ENCODE results near the gene TNNT1.
A peak's percentile ranks its signal among the peaks of the same experiment; 100 is the strongest.

The TNNT1 gene

DNA sequence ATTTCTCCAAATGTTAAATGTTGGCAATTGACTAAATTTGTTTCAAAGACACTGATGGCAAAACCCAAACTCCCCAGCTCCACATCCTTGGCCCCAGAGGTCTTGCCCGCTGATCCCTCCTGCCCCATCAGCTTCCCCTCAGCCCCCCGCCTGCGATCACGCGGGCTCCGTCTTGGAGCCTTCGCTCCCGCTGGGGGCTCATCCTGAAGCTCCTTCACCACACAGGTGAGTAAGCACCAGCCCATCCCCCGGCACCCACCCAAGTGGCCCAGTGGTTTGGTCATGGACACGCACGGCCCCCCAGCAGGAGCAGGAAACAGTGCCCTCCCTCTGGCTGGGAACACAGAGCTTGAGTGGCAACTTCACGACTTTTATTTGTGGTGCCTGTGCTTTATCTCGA, 58.4 kb downstream of the TNNT1 start:
- TF ChIP-seq, protein P1, sequence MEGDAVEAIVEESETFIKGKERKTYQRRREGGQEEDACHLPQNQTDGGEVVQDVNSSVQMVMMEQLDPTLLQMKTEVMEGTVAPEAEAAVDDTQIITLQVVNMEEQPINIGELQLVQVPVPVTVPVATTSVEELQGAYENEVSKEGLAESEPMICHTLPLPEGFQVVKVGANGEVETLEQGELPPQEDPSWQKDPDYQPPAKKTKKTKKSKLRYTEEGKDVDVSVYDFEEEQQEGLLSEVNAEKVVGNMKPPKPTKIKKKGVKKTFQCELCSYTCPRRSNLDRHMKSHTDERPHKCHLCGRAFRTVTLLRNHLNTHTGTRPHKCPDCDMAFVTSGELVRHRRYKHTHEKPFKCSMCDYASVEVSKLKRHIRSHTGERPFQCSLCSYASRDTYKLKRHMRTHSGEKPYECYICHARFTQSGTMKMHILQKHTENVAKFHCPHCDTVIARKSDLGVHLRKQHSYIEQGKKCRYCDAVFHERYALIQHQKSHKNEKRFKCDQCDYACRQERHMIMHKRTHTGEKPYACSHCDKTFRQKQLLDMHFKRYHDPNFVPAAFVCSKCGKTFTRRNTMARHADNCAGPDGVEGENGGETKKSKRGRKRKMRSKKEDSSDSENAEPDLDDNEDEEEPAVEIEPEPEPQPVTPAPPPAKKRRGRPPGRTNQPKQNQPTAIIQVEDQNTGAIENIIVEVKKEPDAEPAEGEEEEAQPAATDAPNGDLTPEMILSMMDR (IDR thresholded peaks at IDR 0.05; ENCODE audit: borderline replicate concordance, extremely low read depth, low read length, poor library complexity, severe bottlenecking): no peak
- TF ChIP-seq EZH2 (IDR thresholded peaks at IDR 0.05; ENCODE audit: borderline replicate concordance, low read depth, low read length, severe bottlenecking): no peak
- peaks cover 19% of the 10 kb centered on the region for H4K20me1 ChIP-seq (ENCODE audit: insufficient read depth, low read length)
- no peaks in the 10 kb centered on the region for H3K79me2 ChIP-seq (ENCODE audit: insufficient read depth, low read length)
- H3K27ac ChIP-seq (ENCODE audit: low read length): no peak overlapping the region
- no peaks in the 10 kb centered on the region for H3K4me1 ChIP-seq (ENCODE audit: insufficient read depth, low read length)
- H3K4me3 ChIP-seq (ENCODE audit: low read depth in 1 of 2, low read length in 2 of 2): no peak overlapping the region
- peaks cover 39% of the 10 kb centered on the region for H3K36me3 ChIP-seq (ENCODE audit: insufficient read depth, low read length)
- no peaks in the 10 kb centered on the region for H3K9me3 ChIP-seq (ENCODE audit: insufficient read depth, low read length, severe bottlenecking)
- ATAC-seq (ENCODE audit: insufficient read depth, low read depth) (no peak), DNase-seq (no peak)
- H3K4me2 ChIP-seq (ENCODE audit: insufficient read depth, low read length): no peak overlapping the region
- H3K9ac ChIP-seq (ENCODE audit: low read depth, low read length): no peak overlapping the region
- no peaks in the 10 kb centered on the region for H3K27me3 ChIP-seq (ENCODE audit: insufficient read depth, low read length, poor library complexity)
- H2AFZ ChIP-seq (ENCODE audit: low read depth, low read length): no peak overlapping the region

DNA sequence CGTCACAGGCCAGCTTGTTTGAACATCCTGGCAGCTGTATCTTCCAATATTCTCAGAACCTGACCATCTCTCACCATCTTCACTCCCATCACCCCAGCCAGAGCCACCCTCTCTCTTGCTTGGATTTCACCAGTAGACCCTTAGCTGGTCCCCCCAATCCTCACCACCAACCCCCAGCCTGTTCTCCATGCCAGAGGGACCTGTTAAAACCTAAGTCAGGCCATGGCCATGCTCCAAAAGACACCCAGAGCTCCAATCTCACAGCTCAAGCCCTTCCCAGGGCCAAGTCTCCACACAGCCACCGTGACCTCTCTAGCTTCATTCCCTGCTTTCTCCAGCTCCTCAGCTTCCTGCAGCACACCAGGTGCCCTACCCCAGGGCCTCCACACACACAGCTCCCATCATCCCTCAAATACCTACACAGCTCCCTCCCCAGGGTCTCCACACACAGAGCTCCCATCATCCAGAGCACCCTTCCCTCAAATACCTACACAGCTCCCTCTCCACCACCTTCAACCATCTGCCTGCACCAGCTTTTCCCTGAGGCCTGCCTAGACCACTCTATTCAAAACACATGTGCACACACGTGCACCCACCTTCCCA, 59.6 kb downstream of the TNNT1 start:
- DNase-seq (no peak), ATAC-seq (ENCODE audit: insufficient read depth, low read depth) (no peak)
- Histone ChIP-seq H3K79me2 (ENCODE audit: insufficient read depth, low read length) (no peaks in the 10 kb centered on the region), H3K9me3 (ENCODE audit: insufficient read depth, low read length, severe bottlenecking) (no peaks in the 10 kb centered on the region), H4K20me1 (ENCODE audit: insufficient read depth, low read length) (peaks cover 13% of the 10 kb centered on the region), H3K27ac (ENCODE audit: low read length) (no peak overlapping the region), H3K4me1 (ENCODE audit: insufficient read depth, low read length) (no peaks in the 10 kb centered on the region), H2AFZ (ENCODE audit: low read depth, low read length) (no peak overlapping the region), H3K36me3 (ENCODE audit: insufficient read depth, low read length) (peaks cover 27% of the 10 kb centered on the region), H3K4me3 (ENCODE audit: low read depth in 1 of 2, low read length in 2 of 2) (no peak overlapping the region), H3K4me2 (ENCODE audit: insufficient read depth, low read length) (no peak overlapping the region), H3K9ac (ENCODE audit: low read depth, low read length) (no peak overlapping the region), H3K27me3 (ENCODE audit: insufficient read depth, low read length, poor library complexity) (no peaks in the 10 kb centered on the region)
- no peak for TF ChIP-seq EZH2 (IDR thresholded peaks at IDR 0.05; ENCODE audit: borderline replicate concordance, low read depth, low read length, severe bottlenecking)
- TF ChIP-seq, protein P1 (IDR thresholded peaks at IDR 0.05; ENCODE audit: borderline replicate concordance, extremely low read depth, low read length, poor library complexity, severe bottlenecking): no peak

DNA sequence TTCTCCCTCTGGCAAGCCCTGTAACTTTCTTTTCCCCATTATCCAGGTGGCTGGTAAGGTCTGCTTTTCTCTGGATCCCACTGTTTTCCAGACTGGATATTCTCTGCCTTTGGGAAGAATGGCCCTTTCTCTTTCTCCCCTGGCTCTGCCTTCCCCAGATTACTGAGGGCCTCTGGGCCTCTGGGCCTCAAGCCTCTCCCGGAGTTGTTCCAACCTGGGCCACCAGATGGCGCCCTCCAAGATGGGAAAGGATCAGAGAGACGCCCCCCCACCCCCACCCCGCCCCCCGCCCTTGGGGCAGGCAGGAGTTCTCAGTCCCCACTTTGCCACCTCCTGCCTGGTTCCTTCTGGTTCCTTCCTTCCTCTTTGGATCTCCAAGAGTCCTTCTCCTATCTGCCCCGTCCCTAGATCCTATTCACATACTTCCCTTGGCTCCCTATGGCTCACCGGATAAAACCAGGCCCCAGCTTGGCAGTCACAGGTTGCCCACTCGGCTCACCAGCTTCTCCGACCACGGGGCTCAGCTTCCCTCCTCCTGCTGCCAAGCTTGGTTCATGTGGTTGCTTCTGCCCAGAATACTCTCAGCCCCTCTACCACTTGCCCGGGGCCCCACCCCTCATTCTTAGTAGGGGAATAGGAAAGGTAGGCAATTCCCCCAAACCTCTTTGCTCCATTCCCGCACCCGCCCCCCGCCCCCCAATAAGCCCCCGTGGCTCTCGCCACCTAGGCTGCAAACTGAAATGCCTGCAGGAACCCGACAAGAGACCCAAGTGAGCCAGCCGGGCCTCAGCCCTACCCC, 60.3 kb downstream of the TNNT1 start:
- H2AFZ ChIP-seq (ENCODE audit: low read depth, low read length): no peak overlapping the region
- H3K9ac ChIP-seq (ENCODE audit: low read depth, low read length): no peak overlapping the region
- TF ChIP-seq EZH2 (IDR thresholded peaks at IDR 0.05; ENCODE audit: borderline replicate concordance, low read depth, low read length, severe bottlenecking): no peak
- TF ChIP-seq, protein P1 (IDR thresholded peaks at IDR 0.05; ENCODE audit: borderline replicate concordance, extremely low read depth, low read length, poor library complexity, severe bottlenecking): peak; percentile 76
- peaks cover 13% of the 10 kb centered on the region for H4K20me1 ChIP-seq (ENCODE audit: insufficient read depth, low read length)
- H3K36me3 ChIP-seq (ENCODE audit: insufficient read depth, low read length): peaks cover 25% of the 10 kb centered on the region
- DNase-seq: peak; percentile 82
- H3K79me2 ChIP-seq (ENCODE audit: insufficient read depth, low read length): no peaks in the 10 kb centered on the region
- H3K4me2 ChIP-seq (ENCODE audit: insufficient read depth, low read length): no peak overlapping the region
- no peak overlapping the region for H3K4me3 ChIP-seq (ENCODE audit: low read depth in 1 of 2, low read length in 2 of 2)
- no peaks in the 10 kb centered on the region for H3K9me3 ChIP-seq (ENCODE audit: insufficient read depth, low read length, severe bottlenecking)
- peak; percentile 67 for ATAC-seq (ENCODE audit: insufficient read depth, low read depth)
- no peaks in the 10 kb centered on the region for H3K4me1 ChIP-seq (ENCODE audit: insufficient read depth, low read length)
- H3K27ac ChIP-seq (ENCODE audit: low read length): no peak overlapping the region
- no peaks in the 10 kb centered on the region for H3K27me3 ChIP-seq (ENCODE audit: insufficient read depth, low read length, poor library complexity)
